Peyer's patch (tissue), 4 donors: Measurements from ENCODE around the gene CILP2. TPM values are rescaled to one million over a fixed set of nuclear protein-coding genes. Genes with fewer than 3 reads are reported as not detected.
A peak's percentile ranks its signal among the peaks of the same experiment; 100 is the strongest.

ENCODE experiments used
- DNase-seq, 3 donors: peaks; one replicate each; pipeline ENCODE4 v3.0.0-alpha.2; 2017 to 2019
- H3K27ac ChIP-seq, 4 donors: fragments of 200-600 bp; sonication (generic); one replicate each; pipeline ENCODE4 v1.5.1; 2016 to 2019
- H3K27me3 ChIP-seq, 2 donors: fragments of 200-600 bp; sonication (generic); one replicate each; pipeline ENCODE4 v1.5.1; 2019
- H3K36me3 ChIP-seq, 3 donors: fragments of 200-600 bp; sonication (generic); one replicate each; pipeline ENCODE4 v1.5.1; 2016 to 2019
- H3K4me1 ChIP-seq, 4 donors: fragments of 200-600 bp; sonication (generic); one replicate each; pipeline ENCODE4 v1.5.1; 2016 to 2019
- H3K4me3 ChIP-seq, 4 donors: fragments of 200-600 bp; sonication (generic); 1 replicate in 3 of 4; 2 replicates in 1 of 4; pipeline ENCODE4 v1.5.1; 2016 to 2019; ENCODE audit warnings: mild to moderate bottlenecking in 1 of 4
- H3K9me3 ChIP-seq, 4 donors: fragments of 200-600 bp; sonication (generic); one replicate each; pipeline ENCODE4 v1.5.1; 2016 to 2019; ENCODE audit warnings: mild to moderate bottlenecking in 1 of 4
- CTCF ChIP-seq, 6 experiments: fragments of 450-650 bp in 4 of 6; fragments of 200-600 bp in 2 of 6; sonication (generic) in 1 of 6; IDR thresholded peaks; one replicate each; pipeline ENCODE4 v1.5.1; 2017 to 2019; ENCODE audit warnings: antibody characterized with exemption in 6 of 6, mild to moderate bottlenecking in 3 of 6, moderate library complexity in 1 of 6
- POLR2A ChIP-seq, 2 donors: fragments of 450-650 bp; IDR thresholded peaks; one replicate each; pipeline ENCODE4 v1.5.1; 2017; ENCODE audit warnings: antibody characterized with exemption in 2 of 2, mild to moderate bottlenecking in 2 of 2, moderate library complexity in 2 of 2
- total RNA-seq, 4 donors: library from RNA; depleted of rRNA; stranded (reverse); fragments of >200 nt; gene quantifications; one replicate each; pipeline ENCODE4 v1.1.0, GENCODE V29; 2016

CILP2 gene
- total RNA-seq, 4 donors from 2014 or later: not detected

GRCh38 chr19:19508217-19508616 is 29.8 kb upstream of the CILP2 start:
- TF ChIP-seq CTCF (IDR thresholded peaks at IDR 0.05): no peak
- no peak for TF ChIP-seq POLR2A (IDR thresholded peaks at IDR 0.05)
- Histone ChIP-seq H3K9me3 (no peaks in the 10 kb centered on the region), H3K4me3 (no peak overlapping the region), H3K4me1 (no peaks in the 10 kb centered on the region), H3K27me3 (no peaks in the 10 kb centered on the region), H3K27ac (no peak overlapping the region), H3K36me3 (peaks cover 0 to 47% (median 0%) of the 10 kb centered on the region in 3 donors)
- DNase-seq: no peak

GRCh38 chr19:19510432-19510831 is 27.6 kb upstream of the CILP2 start:
- peaks cover 0 to 27% (median 0%) of the 10 kb centered on the region in 3 donors for H3K36me3 ChIP-seq

GRCh38 chr19:19513682-19514081 is 24.4 kb upstream of the CILP2 start:
- no peak for DNase-seq
- H3K27me3 ChIP-seq: no peaks in the 10 kb centered on the region
- H3K27ac ChIP-seq: no peak overlapping the region
- H3K4me1 ChIP-seq: peaks cover 0 to 24% (median 8%) of the 10 kb centered on the region in 4 donors
- H3K4me3 ChIP-seq: peak overlapping the region in 2 of 4 donors; percentile 19 to 23
- TF ChIP-seq POLR2A (IDR thresholded peaks at IDR 0.05) (no peak), CTCF (IDR thresholded peaks at IDR 0.05) (no peak)
- no peaks in the 10 kb centered on the region for H3K9me3 ChIP-seq
- no peaks in the 10 kb centered on the region for H3K36me3 ChIP-seq

More at GRCh38 chr19:19510432-19510831, 27.6 kb upstream of the CILP2 start:
- H3K27me3 ChIP-seq: no peaks in the 10 kb centered on the region
- DNase-seq: no peak
- H3K4me1 ChIP-seq: peaks cover 0 to 4% (median 1%) of the 10 kb centered on the region in 4 donors
- no peaks in the 10 kb centered on the region for H3K9me3 ChIP-seq
- H3K27ac ChIP-seq: no peak overlapping the region
- TF ChIP-seq POLR2A (IDR thresholded peaks at IDR 0.05) (no peak), CTCF (IDR thresholded peaks at IDR 0.05) (no peak)
- H3K4me3 ChIP-seq: no peak overlapping the region

GRCh38 chr19:19514215-19514657 is 23.8 kb upstream of the CILP2 start:
- no peak for DNase-seq
- Histone ChIP-seq H3K4me3 (peak overlapping the region in 2 of 4 donors; percentile 19 to 23), H3K36me3 (peaks cover 0 to 2% (median 0%) of the 10 kb centered on the region in 3 donors), H3K9me3 (no peaks in the 10 kb centered on the region), H3K4me1 (peaks cover 0 to 24% (median 8%) of the 10 kb centered on the region in 4 donors), H3K27me3 (no peaks in the 10 kb centered on the region), H3K27ac (no peak overlapping the region)
- TF ChIP-seq POLR2A (IDR thresholded peaks at IDR 0.05) (no peak), CTCF (IDR thresholded peaks at IDR 0.05) (no peak)

GRCh38 chr19:19514881-19515641 is 23.0 kb upstream of the CILP2 start, which contains the start of gene TSSK6:
TSS of gene TSSK6 (minus strand) at chr19:19515548. CDS start at chr19:19515427, 121 bp downstream.
- no peak for DNase-seq

More at GRCh38 chr19:19514881-19515641, 23.0 kb upstream of the CILP2 start, which contains the start of gene TSSK6:
- Histone ChIP-seq H3K36me3 (peaks cover 0 to 8% (median 0%) of the 10 kb centered on the region in 3 donors), H3K4me1 (peaks cover 0 to 24% (median 8%) of the 10 kb centered on the region in 4 donors), H3K9me3 (no peaks in the 10 kb centered on the region), H3K27me3 (no peaks in the 10 kb centered on the region), H3K27ac (peak within 1 kb of the TSS; percentile 72 to 87 (median 83)), H3K4me3 (peak within 1 kb of the TSS; percentile 69 to 87 (median 74))
- TF ChIP-seq POLR2A (IDR thresholded peaks at IDR 0.05) (no peak), CTCF (IDR thresholded peaks at IDR 0.05) (no peak)
